Neuron (in vitro differentiated cells): ENCODE results near the gene PML.
"Not testable (repeated sequence)": the region's sequence is repeated elsewhere in the genome, so short reads cannot be mapped to it uniquely, and the experiment has no call there.

Source experiments
- H2AFZ ChIP-seq: one replicate; pipeline ENCODE4 v1.6.1; 2013; ENCODE audit warnings: low read depth, mild to moderate bottlenecking, inconsistent platforms, low read length, moderate library complexity
- H3K27me3 ChIP-seq: one replicate; pipeline ENCODE4 v1.6.1; 2013; ENCODE audit warnings: low read length; ENCODE audit not compliant: insufficient read depth
- H3K36me3 ChIP-seq: one replicate; pipeline ENCODE4 v1.6.1; 2013; ENCODE audit warnings: low read length; ENCODE audit not compliant: insufficient read depth
- H3K4me1 ChIP-seq: one replicate; pipeline ENCODE4 v1.6.1; 2013; ENCODE audit warnings: low read length; ENCODE audit not compliant: insufficient read depth
- H3K4me3 ChIP-seq: 2 replicates; pipeline ENCODE4 v1.5.1; 2013; ENCODE audit warnings: mild to moderate bottlenecking, low read length, moderate library complexity
- H3K9me3 ChIP-seq: one replicate; pipeline ENCODE4 v1.6.1; 2013; ENCODE audit warnings: low read length

Gene PML

GRCh38 chr15:74096753-74097474 is 102.4 kb downstream of the PML start:
- H3K4me3 ChIP-seq, H3K4me1 ChIP-seq, H3K36me3 ChIP-seq: not testable (repeated sequence)

More at GRCh38 chr15:74096753-74097474, 102.4 kb downstream of the PML start:
- H3K9me3 ChIP-seq, H3K27me3 ChIP-seq, H2AFZ ChIP-seq: not testable (repeated sequence)
